Measurements from ENCODE around the gene CDC42SE2. TPM values are rescaled to one million over a fixed set of nuclear protein-coding genes. Genes with fewer than 3 reads are reported as not detected.

Gene CDC42SE2
- total RNA-seq, 4 donors from 2014 or later: 30.0 to 48.3 (median 39.4) TPM

DNA sequence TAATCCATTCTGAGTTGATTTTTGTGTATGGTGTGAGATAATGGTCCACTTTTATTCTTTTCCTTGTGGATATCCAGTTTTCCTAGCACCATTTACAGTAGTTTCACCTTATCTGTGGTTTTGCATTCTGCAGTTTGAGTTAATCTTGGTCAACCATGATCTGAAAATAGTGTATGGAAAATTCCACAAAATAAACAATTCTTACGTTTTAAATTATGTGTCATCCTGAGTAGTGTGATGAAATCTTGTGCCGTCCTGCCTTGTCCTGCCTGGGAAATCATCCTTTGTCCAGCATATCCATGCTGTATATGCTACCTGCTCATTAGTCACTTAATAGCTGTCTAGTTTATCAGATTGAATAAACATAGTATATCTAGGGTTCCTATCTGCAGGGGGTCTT, 42.1 kb downstream of the CDC42SE2 start:
- TF ChIP-seq, protein P1, sequence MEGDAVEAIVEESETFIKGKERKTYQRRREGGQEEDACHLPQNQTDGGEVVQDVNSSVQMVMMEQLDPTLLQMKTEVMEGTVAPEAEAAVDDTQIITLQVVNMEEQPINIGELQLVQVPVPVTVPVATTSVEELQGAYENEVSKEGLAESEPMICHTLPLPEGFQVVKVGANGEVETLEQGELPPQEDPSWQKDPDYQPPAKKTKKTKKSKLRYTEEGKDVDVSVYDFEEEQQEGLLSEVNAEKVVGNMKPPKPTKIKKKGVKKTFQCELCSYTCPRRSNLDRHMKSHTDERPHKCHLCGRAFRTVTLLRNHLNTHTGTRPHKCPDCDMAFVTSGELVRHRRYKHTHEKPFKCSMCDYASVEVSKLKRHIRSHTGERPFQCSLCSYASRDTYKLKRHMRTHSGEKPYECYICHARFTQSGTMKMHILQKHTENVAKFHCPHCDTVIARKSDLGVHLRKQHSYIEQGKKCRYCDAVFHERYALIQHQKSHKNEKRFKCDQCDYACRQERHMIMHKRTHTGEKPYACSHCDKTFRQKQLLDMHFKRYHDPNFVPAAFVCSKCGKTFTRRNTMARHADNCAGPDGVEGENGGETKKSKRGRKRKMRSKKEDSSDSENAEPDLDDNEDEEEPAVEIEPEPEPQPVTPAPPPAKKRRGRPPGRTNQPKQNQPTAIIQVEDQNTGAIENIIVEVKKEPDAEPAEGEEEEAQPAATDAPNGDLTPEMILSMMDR (IDR thresholded peaks at IDR 0.05; ENCODE audit: low read depth): no peak

DNA sequence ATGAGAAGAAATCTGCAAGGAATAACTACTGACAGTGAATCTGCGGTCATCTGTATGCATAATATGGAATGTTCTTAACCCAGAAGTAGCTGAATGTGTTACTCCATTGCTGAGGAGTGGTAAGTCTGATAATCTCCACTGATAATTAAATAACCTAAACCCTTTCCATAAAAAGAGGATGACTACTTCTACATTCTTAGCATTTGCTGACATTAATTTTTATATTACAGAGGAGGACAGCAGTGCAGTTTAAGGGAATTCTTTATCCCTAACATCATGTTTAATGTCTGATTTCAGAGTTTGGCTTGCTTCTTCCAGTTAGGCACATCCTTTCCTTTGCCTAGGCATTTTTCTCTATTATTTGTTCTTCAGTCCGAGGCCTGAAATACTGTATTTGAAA, 52.2 kb downstream of the CDC42SE2 start:
- TF ChIP-seq, protein P1 (IDR thresholded peaks at IDR 0.05; ENCODE audit: low read depth): no peak

DNA sequence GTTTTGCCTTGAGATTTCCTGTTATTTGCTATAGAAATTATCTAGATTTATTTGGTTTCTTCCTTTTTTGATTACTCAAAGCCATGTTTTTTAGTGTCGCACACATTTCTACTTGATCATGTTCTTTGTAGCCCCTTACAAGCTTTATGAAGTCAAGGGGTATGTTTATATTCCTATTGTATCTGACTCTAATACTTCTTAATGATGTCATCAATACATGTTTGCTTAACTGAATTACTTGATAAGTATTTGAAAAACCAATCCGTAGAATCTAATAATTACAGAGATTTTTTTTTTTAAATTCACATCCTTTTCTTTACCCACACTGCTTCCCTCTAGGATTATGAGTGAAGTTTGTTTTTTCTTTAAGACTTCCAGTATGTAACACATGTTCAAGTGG, 53.0 kb downstream of the CDC42SE2 start:
- TF ChIP-seq, protein P1 (IDR thresholded peaks at IDR 0.05; ENCODE audit: low read depth): no peak

DNA sequence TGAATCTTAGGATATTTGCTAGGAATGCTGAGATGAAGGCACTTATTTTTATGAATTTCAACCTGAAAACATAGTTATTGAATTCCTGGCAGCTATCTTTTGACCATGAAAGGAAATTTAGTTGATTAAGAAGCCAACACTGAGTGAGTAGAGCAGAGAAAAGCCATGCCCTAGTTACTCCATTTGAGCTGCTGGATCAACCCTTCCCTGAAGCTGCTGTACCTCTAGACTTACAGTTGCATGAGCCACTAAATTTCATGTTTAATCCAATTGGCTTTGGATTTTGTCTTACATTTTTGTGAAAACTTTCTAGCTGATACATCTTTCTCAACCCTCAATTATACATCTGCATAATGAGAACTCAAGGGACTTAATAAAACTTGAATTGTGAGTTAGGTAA, 54.6 kb downstream of the CDC42SE2 start:
- TF ChIP-seq, protein P1 (IDR thresholded peaks at IDR 0.05; ENCODE audit: low read depth): no peak

DNA sequence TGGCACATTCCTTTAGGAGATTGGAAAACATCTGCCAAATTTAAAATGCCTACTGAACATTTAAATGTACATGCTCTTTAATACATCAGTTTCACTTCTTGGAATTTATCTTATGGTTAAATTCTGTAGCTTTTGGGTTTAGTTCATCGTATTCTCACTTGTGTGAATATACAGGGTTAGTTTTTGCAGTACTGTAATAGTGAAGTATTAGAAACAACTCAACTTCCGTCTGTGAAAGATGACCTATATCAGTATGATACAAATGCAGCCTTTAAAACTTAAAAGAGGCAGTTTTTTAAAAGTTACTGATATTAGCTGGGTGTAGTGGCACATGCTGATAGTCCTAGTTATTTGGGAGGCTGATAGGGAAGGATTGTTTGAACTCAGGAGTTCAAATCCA, 57.2 kb downstream of the CDC42SE2 start:
- TF ChIP-seq, protein P1 (IDR thresholded peaks at IDR 0.05; ENCODE audit: low read depth): no peak

DNA sequence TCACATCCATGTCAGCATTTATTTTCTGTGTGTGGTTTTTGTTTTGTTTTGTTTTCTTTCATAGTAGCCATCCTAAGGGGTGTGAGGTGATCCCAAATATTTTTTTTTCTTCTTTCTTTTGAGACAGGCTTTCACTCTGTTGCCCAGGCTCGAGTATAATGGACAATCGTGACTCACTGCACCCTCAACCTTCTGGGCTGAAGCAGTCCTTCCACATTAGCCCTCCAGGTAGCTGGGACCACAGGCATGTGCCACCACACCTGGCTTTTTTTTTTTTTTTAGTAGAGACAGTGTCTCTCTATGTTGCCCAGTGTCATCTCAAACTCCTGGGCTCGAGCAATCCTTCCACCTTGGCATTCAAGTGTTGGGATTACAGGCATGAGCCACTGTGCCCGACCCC, 59.1 kb downstream of the CDC42SE2 start:
- TF ChIP-seq, protein P1 (IDR thresholded peaks at IDR 0.05; ENCODE audit: low read depth): no peak

DNA sequence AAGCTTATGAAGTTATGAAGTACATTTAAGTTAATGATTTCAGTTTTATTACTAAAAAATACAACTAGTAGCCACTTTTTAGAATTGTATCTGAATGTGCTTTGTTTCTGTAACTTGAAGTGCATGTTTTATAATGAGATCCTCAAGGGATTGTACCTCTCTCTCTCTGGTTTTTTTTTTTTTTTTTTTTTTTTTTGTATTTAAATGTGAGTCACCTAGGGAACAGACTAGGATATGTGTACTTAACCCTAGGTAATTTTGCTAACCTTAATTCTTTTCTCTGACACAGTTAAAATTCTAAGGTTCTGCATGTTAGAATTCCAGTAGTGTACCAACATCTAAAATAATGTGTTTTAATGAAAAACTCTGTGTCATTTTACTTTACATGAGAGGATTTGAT, 59.5 kb downstream of the CDC42SE2 start:
- TF ChIP-seq, protein P1 (IDR thresholded peaks at IDR 0.05; ENCODE audit: low read depth): no peak
